Urinary bladder (tissue), 4 donors: ENCODE data around the gene PPARA. TPM values are rescaled to one million over a fixed set of nuclear protein-coding genes. Genes with fewer than 3 reads are reported as not detected.

Source experiments
- DNase-seq: peaks from one replicate; pipeline ENCODE4 v3.0.0-alpha.2; 2015; ENCODE audit errors: extremely low spot score
- H3K27ac ChIP-seq: one replicate; pipeline ENCODE4 v1.5.1; 2013; ENCODE audit warnings: low read depth, mild to moderate bottlenecking, moderate library complexity
- H3K36me3 ChIP-seq: one replicate; pipeline ENCODE4 v1.6.1; 2013; ENCODE audit warnings: mild to moderate bottlenecking, moderate library complexity; ENCODE audit not compliant: insufficient read depth
- H3K4me1 ChIP-seq: one replicate; pipeline ENCODE4 v1.6.1; 2013; ENCODE audit warnings: mild to moderate bottlenecking, moderate library complexity; ENCODE audit not compliant: insufficient read depth
- H3K4me3 ChIP-seq: one replicate; pipeline ENCODE4 v1.5.1; 2013; ENCODE audit warnings: low read depth, low read length
- WGBS: extraction: QIAGEN DNeasy Blood & Tissue Kit; methylation state at CpG from one replicate; pipeline ENCODE4 v1.1.7; 2013; 5-methylcytosine and 5-hydroxymethylcytosine counted together
- polyA plus RNA-seq: library from polyadenylated mRNA; stranded (reverse); fragments of 200-250 nt; gene quantifications from one replicate; pipeline ENCODE4 v1.2.3, GENCODE V29; 2013
- total RNA-seq: library from RNA; depleted of rRNA; stranded (reverse); fragments of >200 nt; gene quantifications from one replicate; pipeline ENCODE4 v1.2.3, GENCODE V29; 2014
- donor health status: healthy with polysubstance abuse.
- donor health status: healthy.

The PPARA gene
- total RNA-seq (22.8 TPM), polyA plus RNA-seq (12.5 TPM)

DNA sequence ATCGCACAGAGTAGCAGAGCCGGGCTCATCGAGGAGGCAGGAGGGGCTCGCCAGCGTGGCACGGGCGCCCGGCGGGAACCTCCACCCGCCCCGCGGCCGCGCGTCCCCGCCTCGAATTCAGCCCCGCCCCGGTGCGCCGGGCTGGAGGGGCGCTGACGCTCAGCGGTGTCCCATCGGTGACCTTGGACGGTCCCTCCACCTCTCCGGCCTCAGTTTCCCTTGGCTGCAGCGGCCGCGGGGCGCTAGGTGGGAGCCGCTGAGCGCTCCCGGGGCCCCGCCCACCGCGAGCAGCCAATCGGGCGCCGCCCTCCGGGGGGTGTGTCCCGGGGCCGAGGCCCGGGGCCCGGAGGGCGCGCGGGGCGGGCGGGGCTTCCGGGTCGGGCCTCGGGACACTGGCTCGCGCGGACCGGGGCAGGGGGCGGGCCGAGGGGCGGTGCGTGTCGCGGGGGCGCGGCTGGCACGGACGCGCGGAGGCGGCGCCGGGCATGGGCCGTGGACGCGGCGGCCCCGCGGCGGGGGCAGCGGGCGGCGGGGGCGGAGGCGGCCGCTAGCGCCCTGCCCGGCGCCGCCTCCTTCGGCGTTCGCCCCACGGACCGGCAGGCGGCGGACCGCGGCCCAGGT, at the start of gene PPARA:
TSS of gene PPARA (plus strand) at position 493 of the 621 bp plus-strand sequence. CDS start 47,858 bp downstream, outside the sequence.
- WGBS, result under 1% methylated on average over 94 of the region's 98 CpGs

DNA sequence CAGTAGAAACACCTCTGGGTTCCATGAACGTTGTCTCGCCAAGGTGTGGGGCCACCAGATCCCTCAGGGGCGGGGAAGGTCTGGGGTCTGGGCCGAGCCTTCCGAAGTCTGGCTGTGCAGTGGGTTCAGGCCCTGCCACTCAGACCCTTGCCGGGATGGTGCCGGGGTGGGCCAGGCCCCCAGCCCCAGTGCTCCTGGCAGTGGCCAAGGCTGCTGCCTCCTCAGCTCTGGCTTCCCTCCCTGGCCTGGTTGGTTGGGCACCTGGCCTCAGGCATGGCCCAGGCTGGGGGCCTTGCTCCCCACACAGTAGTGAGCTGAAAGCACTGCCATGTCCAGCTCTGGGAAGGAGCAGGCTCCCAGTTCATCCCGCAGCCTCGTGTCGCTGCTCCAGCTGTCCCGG, 48.2 kb upstream of the PPARA start:
- H3K27ac ChIP-seq, result no peak overlapping the region
- H3K4me1 ChIP-seq, result peaks cover 2% of the 10 kb centered on the region
- H3K36me3 ChIP-seq, result no peaks in the 10 kb centered on the region
- WGBS, result 89% methylated on average over 11 of the region's 11 CpGs
- DNase-seq, result no peak
- H3K4me3 ChIP-seq, result no peak overlapping the region

More for the DNA sequence above, at the start of gene PPARA:
- no peaks in the 10 kb centered on the region for H3K36me3 ChIP-seq
- H3K4me3 ChIP-seq, result peak within 1 kb of the TSS; percentile 87
- H3K27ac ChIP-seq, result peak within 1 kb of the TSS; percentile 82
- peaks cover 2% of the 10 kb centered on the region for H3K4me1 ChIP-seq
- peak; percentile 29 for DNase-seq

DNA sequence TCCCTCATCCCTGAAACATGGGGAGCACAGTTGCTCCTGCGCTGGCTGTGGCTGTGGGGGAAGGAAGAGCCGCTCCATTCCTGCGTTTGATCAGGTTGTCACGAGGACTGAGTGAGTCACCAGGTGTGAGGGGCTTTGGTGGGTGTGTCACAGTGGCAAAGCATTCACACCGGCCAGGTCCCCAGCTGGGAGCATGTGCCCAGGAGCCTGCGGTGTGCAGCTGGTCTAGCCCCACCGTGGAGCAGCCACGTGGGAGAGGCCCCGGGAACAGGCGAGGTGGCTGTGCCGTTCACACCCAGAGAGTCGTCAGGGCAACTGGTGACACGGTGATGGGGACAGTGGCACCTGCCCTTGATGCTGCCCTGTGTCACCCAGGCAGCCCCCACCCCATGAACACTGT, 47.6 kb upstream of the PPARA start:
- WGBS, result 81% methylated on average over 13 of the region's 13 CpGs
- DNase-seq, result no peak
- Histone ChIP-seq H3K27ac (no peak overlapping the region), H3K36me3 (no peaks in the 10 kb centered on the region), H3K4me1 (peaks cover 2% of the 10 kb centered on the region), H3K4me3 (no peak overlapping the region)

DNA sequence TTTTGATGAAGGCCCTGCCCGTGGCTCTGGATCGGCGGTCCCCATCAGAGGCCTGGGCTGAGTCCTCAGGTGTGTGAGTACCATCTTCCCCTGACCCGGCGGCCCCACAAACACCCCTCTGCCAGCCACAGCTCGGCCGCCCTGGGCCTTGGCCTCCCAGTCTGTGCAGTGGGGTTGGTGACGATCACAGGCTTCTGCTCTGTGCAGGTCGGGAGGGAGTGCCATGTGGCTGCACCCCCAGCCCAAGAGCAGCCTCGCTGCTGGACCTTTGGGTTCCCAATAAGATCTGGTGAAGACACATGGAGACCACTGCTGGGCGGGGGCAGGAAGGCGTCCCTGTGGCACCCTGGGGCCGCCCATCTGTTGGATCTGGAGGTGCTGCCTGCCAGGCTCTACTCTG, 47.1 kb upstream of the PPARA start:
- Histone ChIP-seq H3K4me3 (no peak overlapping the region), H3K27ac (no peak overlapping the region), H3K4me1 (peaks cover 2% of the 10 kb centered on the region), H3K36me3 (no peaks in the 10 kb centered on the region)
- WGBS, result 92% methylated on average over 13 of the region's 13 CpGs
- DNase-seq, result no peak

DNA sequence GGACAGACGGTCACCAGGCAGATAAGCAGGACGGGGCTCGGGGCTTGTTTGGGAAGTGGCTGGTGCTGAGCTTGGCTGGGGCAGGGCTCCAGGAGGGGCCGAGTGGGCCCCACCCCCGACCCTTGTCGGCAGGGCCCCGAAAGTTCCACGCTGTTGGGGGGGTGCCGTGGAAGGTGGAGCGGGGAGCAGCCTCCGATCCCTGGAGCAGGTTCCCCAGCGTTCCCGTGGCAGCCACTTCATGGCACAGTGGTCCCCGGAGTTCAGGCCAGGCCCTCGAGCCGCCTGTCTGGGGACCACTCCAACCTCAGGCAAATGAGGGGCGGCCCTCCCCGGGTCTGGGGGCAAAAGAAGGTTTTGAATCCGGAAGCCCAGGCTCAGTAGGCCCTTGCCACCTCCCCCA, 46.7 kb upstream of the PPARA start:
- Histone ChIP-seq H3K36me3 (no peaks in the 10 kb centered on the region), H3K4me1 (peaks cover 2% of the 10 kb centered on the region), H3K27ac (no peak overlapping the region), H3K4me3 (no peak overlapping the region)
- DNase-seq, result no peak
- 92% methylated on average over 19 of the region's 19 CpGs for WGBS

DNA sequence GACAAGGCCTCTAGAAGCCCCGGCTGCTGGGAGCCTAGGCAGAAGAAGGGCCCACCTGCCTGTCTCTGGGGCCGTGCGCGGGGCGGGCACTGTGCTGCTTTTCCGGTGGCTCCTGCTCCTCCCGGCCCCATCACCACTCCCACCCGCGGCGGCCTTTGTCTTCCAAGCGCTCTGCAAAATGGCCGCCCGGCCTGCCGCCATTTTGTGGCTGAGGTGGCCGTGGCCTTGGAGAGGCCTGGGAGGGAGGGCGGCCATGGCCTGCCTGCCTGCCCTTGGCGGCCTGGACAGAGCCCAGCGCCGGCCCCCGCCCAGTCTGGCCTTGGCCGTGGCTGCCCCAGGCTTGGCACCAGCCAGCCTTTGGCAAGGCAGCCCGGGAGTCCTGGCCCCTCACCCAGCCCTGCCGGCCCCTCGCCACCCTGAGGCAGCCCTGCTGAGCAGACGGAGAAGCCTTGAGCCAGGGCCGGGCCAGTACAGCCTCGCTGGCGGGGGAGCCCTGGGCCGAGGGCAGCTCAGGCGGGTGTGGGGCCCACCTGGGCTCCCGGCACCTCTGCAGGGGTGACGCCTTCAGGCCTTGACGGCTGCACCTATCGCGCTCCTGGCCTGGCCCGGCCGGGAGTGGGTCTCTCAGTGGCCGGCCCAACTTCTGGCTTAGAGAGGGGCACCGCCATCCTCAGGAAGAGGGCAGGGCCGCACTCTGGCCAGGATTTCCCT, 46.0 kb upstream of the PPARA start:
- peaks cover 2% of the 10 kb centered on the region for H3K4me1 ChIP-seq
- no peak for DNase-seq
- H3K36me3 ChIP-seq, result no peaks in the 10 kb centered on the region
- 86% methylated on average over 40 of the region's 40 CpGs for WGBS
- no peak overlapping the region for H3K27ac ChIP-seq
- H3K4me3 ChIP-seq, result no peak overlapping the region

DNA sequence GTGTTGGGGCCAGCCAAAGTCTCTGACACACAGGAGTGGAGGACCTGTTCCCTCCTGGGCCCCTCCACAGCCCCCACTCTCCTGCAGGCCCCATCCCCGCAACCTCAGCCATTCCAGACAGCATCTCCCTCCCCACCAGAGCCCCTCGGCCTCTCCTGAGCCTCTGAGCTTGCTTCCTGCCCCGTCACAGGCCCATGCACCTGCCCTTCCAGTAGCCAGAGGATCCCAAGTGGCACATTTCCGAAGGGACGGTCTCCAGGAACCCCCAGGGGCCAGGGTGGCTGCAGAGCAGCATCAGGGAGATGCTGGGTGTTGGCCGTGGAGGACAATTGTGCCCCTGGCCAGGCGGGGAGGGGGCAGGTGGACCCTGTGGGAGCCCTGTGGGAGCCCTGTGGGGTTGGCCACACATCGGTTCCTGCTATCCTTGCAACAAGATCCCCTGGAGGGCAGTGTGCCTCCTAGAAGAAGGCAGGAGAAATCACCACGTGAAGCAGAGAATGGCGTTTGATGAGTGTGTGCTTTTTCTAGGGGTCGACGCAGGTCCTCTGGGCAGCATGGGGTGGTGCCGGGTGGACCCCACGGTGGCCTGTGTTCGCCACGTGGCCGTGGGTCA, 45.3 kb upstream of the PPARA start:
- no peak for DNase-seq
- 79% methylated on average over 17 of the region's 17 CpGs for WGBS
- Histone ChIP-seq H3K4me1 (peaks cover 2% of the 10 kb centered on the region), H3K27ac (no peak overlapping the region), H3K4me3 (no peak overlapping the region), H3K36me3 (no peaks in the 10 kb centered on the region)

DNA sequence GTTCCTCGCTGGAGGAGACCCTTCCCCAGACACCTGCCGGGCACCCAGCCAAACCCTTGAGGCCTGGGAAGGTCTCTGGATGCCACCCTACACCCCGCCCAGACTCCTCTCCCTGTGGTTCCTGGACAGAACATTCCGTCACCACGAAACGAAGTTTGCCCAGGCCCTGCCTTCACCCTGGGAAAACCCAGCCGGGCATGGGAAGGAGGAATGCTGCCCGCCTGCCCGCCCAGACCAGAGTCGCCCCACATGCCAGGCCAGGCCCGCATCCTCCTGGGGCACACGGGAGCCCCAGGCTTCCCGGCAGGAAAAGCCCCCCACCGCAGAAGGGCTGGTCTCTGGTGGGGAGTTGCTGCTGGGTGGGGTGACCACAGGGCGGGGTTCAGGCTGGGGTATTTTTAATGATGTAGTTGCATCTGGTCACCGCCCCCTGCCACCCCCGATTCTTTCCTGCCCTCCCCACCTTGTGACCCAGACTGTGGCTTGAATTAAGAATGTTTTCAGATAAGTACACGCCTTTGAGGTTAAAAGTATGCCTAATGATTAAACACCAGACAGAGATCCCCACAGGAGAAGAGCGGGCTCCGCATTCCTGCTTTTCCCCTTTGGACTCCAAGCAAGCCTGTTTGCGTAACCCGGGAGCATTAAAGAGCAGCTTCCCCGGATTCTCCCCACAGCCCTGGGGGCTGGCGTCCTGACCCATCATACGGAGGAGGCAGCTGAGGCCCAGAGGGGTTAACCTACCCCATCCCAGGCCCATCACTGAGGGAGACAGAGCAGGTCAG, 44.6 kb upstream of the PPARA start:
- peaks cover 2% of the 10 kb centered on the region for H3K4me1 ChIP-seq
- H3K36me3 ChIP-seq, result no peaks in the 10 kb centered on the region
- DNase-seq, result no peak
- 61% methylated on average over 25 of the region's 25 CpGs for whole genome bisulfite sequencing
- H3K27ac ChIP-seq, result peak overlapping the region; percentile 46
- H3K4me3 ChIP-seq, result no peak overlapping the region

DNA sequence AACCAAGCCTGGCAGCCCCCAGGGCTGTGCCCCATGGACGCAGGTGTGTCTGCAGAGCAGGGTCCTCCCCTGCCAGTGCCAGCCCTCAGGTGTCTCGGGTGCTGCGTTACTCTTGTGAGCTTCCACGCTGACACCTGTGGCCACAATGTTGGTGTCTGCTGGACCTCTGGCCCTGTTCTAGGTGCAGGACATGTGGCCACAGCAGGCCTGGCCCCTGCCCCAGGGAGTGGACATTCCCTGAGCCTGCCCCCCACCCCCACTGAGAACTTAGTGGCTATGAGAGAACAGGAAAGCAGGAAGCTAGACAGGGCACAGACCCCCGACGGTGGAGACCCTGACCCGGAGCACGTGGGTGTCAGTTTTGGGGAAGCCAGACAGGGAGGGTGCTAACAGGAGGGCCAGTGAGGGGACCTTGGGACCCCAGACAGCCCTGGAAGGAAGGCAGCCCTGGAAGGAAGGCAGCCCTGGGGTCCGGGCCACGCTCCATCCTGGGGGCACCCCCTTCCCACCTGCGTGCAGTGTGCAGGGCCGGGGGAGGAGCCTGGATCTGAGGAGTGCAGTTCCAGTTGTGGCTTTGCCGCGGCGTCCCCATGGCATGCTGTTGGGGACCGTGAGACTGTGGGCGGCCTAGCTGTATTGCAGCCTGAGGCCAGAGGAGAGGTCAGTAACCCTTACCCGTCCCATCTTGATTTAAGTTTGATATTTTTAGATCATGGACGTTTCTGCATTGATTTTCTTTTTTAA, 43.9 kb upstream of the PPARA start:
- no peak overlapping the region for H3K4me3 ChIP-seq
- H3K4me1 ChIP-seq, result peaks cover 2% of the 10 kb centered on the region
- no peak for DNase-seq
- peak overlapping the region; percentile 46 for H3K27ac ChIP-seq
- 65% methylated on average over 19 of the region's 19 CpGs for WGBS
- no peaks in the 10 kb centered on the region for H3K36me3 ChIP-seq

DNA sequence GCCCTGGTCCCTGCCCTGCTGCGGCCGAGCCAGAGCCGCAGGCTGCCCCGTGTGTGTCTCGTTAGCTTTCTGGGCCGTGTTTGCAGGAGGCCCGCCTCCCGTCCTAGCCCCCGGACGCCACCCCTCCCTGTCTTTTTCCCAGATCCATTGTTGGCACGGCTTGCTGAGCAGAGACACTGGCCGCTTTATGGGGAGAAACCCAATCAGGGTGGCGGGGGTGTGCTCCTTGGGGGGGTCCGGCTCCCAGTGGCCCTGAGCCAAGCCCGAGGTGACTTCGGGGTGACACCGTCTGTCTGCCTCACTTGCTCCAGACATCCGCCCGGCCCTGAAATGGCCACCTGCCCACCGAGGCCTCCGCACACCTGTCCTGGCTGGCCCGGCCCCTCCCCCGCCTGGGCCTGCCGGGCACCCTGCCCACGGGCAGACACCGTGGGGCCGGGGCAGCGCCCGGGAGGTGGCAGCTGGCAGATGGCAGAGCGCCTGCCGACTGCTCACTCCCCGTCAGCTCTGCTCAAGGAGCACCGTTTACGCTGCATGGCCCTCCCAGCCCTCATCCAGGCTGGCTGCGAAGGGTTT, 43.1 kb upstream of the PPARA start:
- peaks cover 2% of the 10 kb centered on the region for H3K4me1 ChIP-seq
- no peak overlapping the region for H3K4me3 ChIP-seq
- DNase-seq, result no peak
- no peaks in the 10 kb centered on the region for H3K36me3 ChIP-seq
- 54% methylated on average over 35 of the region's 35 CpGs for WGBS
- H3K27ac ChIP-seq, result peak overlapping the region; percentile 42

DNA sequence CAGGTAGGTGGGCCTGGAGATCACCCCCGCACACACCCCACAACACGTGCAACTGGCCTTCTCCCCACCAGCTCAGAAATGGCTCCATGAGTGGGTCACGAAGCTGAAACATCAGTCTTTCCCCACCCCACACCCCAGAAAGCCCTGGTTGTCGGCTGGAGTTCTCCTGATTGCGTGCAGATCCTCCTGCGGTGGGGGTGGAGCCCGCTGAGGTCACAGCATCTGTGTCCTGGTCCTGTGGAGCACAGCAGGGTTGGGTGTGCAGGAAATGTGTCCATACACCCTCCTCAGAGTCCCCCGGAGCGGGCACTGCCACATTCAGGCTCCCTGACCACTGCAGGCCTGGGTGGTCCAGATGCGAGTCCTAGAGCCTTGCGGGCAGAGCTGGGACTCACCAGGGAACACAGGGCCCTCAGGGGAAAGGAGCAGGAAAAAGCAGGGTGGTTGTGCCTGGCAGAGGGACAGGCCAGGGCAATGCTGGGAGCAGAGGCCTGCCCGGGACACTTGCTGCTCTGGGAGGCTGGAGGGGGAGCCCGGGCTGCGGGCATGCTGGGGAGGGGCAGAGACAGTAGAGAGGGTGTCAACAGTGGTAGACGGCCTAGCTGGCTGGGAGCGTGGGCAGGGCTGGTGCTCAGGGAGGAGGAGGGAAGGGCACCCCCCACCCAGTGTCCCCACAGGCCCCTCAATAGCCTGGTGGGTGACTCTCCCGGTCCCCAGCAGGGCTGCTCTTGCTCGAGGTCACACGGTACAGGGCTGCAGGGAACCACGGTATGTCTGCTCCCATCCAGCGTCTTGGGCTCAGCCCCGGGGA, 42.4 kb upstream of the PPARA start:
- 78% methylated on average over 22 of the region's 22 CpGs for WGBS
- peaks cover 2% of the 10 kb centered on the region for H3K4me1 ChIP-seq
- no peak overlapping the region for H3K4me3 ChIP-seq

More for the DNA sequence above, 42.4 kb upstream of the PPARA start:
- Histone ChIP-seq H3K36me3 (no peaks in the 10 kb centered on the region), H3K27ac (peak overlapping the region; percentile 42)
- no peak for DNase-seq
